WI38 (cell line): ENCODE measurements around the gene FAIM2.

Experiments
- H3K4me3 ChIP-seq: 2 replicates; pipeline ENCODE4 v1.5.1; 2011; ENCODE audit warnings: low read depth, mild to moderate bottlenecking, control low read depth, low read length
- TF ChIP-seq, protein P1 (sequence below): IDR thresholded peaks from 2 replicates; pipeline ENCODE4 v1.5.1; 2012; ENCODE audit warnings: low read depth, mild to moderate bottlenecking, control low read depth, low read length

Gene FAIM2

DNA sequence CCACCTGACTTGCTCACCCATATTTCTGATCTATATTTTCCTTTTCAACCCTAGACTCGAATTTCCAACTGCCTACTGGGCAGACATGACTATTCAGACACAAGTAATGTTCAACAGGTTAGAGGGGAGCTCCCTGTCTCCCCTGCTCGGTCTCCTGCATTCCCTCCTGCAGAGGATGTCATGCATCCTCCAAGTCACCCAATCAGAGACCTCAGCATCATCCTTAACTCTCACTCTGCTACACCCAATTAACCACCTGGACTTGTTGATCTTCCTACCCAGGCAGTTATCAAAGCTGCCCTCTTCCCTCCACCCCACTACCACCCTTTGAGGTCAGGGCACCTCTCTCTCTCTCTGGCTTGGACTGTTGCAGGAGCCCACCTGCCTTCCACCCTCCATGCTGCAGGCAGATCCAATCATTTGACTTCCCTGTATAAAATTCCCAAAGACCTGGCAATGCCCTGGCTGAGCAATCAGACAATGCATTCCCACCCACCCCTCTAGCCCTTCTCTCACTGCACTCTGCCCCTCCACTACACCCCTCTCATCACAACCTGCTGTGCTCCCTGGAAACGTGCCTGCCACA lies 10.9 kb downstream of the FAIM2 start:
- H3K4me3 ChIP-seq = no peak overlapping the region
- TF ChIP-seq, protein P1, sequence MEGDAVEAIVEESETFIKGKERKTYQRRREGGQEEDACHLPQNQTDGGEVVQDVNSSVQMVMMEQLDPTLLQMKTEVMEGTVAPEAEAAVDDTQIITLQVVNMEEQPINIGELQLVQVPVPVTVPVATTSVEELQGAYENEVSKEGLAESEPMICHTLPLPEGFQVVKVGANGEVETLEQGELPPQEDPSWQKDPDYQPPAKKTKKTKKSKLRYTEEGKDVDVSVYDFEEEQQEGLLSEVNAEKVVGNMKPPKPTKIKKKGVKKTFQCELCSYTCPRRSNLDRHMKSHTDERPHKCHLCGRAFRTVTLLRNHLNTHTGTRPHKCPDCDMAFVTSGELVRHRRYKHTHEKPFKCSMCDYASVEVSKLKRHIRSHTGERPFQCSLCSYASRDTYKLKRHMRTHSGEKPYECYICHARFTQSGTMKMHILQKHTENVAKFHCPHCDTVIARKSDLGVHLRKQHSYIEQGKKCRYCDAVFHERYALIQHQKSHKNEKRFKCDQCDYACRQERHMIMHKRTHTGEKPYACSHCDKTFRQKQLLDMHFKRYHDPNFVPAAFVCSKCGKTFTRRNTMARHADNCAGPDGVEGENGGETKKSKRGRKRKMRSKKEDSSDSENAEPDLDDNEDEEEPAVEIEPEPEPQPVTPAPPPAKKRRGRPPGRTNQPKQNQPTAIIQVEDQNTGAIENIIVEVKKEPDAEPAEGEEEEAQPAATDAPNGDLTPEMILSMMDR = no peak

DNA sequence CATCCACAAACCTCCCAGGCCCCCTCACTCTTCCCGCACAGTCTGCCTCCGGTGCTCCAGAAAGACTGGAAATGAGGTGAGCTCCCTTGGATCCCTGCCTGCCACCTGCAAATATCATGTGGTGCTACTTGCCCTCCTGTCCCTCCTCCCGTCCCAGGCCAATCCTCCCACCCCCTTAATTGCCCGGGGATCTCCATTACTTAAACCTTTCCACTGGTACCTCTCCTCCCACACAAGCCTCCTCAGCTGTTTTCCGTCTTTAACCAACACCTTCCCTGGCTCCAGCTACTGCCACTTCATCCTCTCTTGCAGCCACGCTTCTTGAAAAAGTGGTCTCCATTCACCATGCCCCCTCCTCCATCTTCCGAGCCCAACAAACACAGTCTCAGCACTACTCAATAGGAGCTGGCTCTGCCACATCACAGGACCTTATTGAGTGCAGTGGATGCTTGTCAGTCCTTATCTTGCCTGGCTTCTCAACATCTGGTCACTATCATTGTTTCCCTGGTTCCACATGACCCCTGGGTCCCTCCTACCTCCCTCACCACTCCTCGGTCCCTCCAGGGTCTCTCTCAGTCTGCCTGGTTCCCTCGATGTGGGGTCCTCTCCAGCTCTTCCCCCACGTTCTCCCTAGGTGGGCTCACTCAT lies 11.5 kb downstream of the FAIM2 start:
- H3K4me3 ChIP-seq = no peak overlapping the region
- TF ChIP-seq, protein P1 = no peak

DNA sequence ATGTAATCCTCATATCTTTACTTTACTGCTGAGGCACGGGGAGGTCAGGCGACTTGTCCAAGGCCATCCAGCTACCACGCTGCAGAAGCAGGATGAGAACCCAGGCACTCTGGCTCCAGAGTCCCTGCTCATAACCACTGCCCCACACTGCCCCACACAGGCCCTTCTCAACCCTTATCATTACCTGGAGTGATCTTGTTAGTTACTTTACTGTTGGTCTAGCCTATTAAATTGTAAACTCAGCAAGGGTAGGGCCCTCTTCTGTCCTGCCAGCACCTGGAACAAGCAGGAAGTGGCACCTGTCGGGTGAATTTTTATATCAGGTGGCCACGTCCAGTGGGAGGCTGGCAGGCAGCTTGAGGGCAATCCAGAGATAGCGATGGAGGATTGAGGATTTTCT lies 12.2 kb downstream of the FAIM2 start:
- H3K4me3 ChIP-seq = no peak overlapping the region
- TF ChIP-seq, protein P1 = no peak

DNA sequence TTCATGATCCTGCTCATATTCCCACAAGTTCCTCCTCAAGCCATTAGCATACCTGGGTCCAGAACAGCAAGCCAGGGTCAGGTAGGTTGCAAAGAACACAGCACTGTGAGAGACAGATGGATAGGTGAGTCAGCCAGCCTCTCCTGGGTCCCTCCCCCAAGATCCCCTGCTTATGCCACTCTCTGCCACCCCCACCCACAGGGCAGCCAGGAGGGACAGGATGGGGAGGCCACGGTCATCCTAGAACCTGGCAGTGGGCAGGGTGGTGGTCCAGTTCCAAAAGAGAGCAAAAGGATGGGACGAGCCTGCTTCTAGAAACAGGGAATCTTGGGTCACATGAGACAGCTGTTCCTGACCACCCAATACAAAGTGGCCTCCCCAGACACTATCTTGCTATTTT lies 12.7 kb downstream of the FAIM2 start:
- no peak overlapping the region for H3K4me3 ChIP-seq
- TF ChIP-seq, protein P1 = no peak

DNA sequence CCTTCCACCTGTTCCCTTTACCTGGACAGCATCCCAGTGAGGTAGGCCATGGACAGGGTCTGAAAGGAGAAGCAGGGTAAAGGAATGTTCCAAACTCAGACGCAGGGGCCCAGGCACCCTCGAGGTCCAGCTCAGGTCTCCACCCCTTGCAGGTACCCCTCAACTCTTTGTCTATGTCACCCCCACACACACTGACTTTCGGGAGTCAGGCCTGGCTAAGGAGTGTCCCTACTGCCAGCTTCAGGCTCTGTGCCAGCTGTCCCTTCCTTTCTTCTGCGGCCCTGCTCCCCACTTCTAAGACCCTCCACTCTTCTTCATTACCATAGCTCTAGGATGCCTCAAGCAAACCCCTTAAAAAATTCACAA lies 13.6 kb downstream of the FAIM2 start:
- TF ChIP-seq, protein P1 = no peak
- H3K4me3 ChIP-seq = no peak overlapping the region

DNA sequence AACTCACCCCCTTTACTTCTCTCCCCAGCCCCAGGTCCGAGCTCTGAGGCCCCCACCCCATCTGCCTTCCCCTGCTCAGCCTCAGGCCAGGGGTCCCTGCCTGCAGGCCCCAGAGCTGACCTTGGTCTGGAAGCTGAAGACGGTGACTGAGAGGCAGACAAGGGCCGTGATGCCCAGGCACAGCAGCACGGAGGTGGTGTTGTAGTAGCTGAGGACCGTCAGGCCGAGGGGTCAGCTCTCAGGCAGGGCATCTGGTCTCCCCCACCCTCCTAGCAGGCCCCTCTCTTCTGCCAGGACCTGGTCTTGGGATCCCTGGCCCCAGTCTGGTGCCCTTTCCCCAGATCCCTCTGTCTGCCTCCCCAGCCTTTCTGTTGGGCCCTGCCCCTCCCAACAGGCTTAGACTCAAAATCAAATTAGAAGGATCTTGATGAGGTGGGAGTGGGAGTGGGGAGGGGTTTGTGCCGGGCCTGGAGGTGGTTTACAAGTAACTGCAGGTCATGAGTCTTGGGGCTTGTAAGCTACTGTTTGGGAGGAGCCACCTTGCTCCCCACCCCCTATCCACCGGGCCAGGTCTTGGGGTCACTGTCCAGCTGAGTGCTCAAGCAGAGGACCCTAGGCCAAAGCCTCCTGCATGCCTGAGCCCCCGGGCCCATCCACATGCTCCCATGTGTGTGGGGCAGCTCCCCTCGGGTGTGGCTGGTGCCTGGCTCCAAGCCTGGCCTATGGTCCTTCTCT lies 14.2 kb downstream of the FAIM2 start:
- TF ChIP-seq, protein P1 = no peak
- H3K4me3 ChIP-seq = no peak overlapping the region
